GM19438 (cell line): ENCODE results near the gene AGER.
"Not testable (repeated sequence)": the region's sequence is repeated elsewhere in the genome, so short reads cannot be mapped to it uniquely, and the experiment has no call there.

Experiments
- ATAC-seq: cut with Tn5 transposase; IDR thresholded peaks from one replicate; pipeline ENCODE4 v1.9.1; 2021; ENCODE audit warnings: low read depth; ENCODE audit not compliant: unreplicated experiment

Gene AGER

GRCh38 chr6:32187725-32188380 lies 3.8 kb upstream of the AGER start:
- ATAC-seq = not testable (repeated sequence)

GRCh38 chr6:32187009-32187709 lies 3.1 kb upstream of the AGER start:
- no peak for ATAC-seq

- ATAC-seq = not testable (repeated sequence)
Measured at GRCh38 chr6:32186151-32186840, 2.2 kb upstream of the AGER start.

- ATAC-seq = not testable (repeated sequence)
Measured at GRCh38 chr6:32185681-32186131, 1.7 kb upstream of the AGER start.

- no peak for ATAC-seq
Measured at GRCh38 chr6:32183483-32184083, 470 bp downstream of the AGER start.

GRCh38 chr6:32183030-32183429 lies 1.0 kb downstream of the AGER start:
- no peak for ATAC-seq

GRCh38 chr6:32182555-32182981 lies 1.5 kb downstream of the AGER start:
- ATAC-seq = no peak

- ATAC-seq = no peak
Measured at GRCh38 chr6:32181915-32182529, 2.0 kb downstream of the AGER start.

- no peak for ATAC-seq
Measured at GRCh38 chr6:32181148-32181702, 2.8 kb downstream of the AGER start.

- no peak for ATAC-seq
Measured at GRCh38 chr6:32179766-32180405, 4.2 kb downstream of the AGER start.

GRCh38 chr6:32178547-32179440 lies 5.3 kb downstream of the AGER start:
- ATAC-seq = no peak

GRCh38 chr6:32177788-32178546 lies 6.1 kb downstream of the AGER start, which contains the start of gene RNF5:
RNF5 (plus strand) TSS chr6:32178405; CDS start chr6:32178512, 107 bp downstream.
- peak; percentile 71 for ATAC-seq

- ATAC-seq = no peak
Measured at GRCh38 chr6:32177183-32177787, 6.8 kb downstream of the AGER start.

- no peak for ATAC-seq
Measured at GRCh38 chr6:32176476-32177182, 7.4 kb downstream of the AGER start.

- peak; percentile 39 for ATAC-seq
Measured at GRCh38 chr6:32175711-32176475, 8.2 kb downstream of the AGER start, which contains the start of gene AGPAT1. AGPAT1 (minus strand) TSS chr6:32176084; CDS start chr6:32171496, 4,588 bp downstream.

GRCh38 chr6:32175322-32175710 lies 8.7 kb downstream of the AGER start:
- ATAC-seq = no peak
